Erythroblast (primary cell): Measurements from ENCODE around the gene ELF1.

ENCODE experiments used
- GATA1 ChIP-seq: IDR thresholded peaks from 2 replicates; pipeline ENCODE4 v1.6.1; 2011; ENCODE audit warnings: low read depth, mild to moderate bottlenecking, control low read depth, low read length, moderate library complexity
- POLR2A ChIP-seq: IDR thresholded peaks from 2 replicates; pipeline ENCODE4 v1.6.1; 2011; ENCODE audit warnings: mild to moderate bottlenecking, low read length

- TF ChIP-seq POLR2A: no peak
- TF ChIP-seq GATA1: no peak
Observed at GRCh38 chr13:41011382-41011956, 7.6 kb downstream of the ELF1 start.
